Body of pancreas (tissue), 4 donors: ENCODE results near the gene GEMIN5. TPM values are rescaled to one million over a fixed set of nuclear protein-coding genes. Genes with fewer than 3 reads are reported as not detected.

ENCODE experiments used
- ATAC-seq: fragments of 150-250 bp; one replicate; pipeline ENCODE4 v1.9.1; 2016
- DNase-seq, 4 donors: peaks; one replicate each; pipeline ENCODE4 v3.0.0-alpha.2; 2019
- H3K27ac ChIP-seq, 4 donors: fragments of 200-600 bp; sonication (generic); 1 replicate in 3 of 4; 2 replicates in 1 of 4; pipeline versions ENCODE4 v1.5.1 to v1.6.1; 2016 to 2019; ENCODE audit warnings: mild to moderate bottlenecking in 1 of 4, mixed read lengths in 1 of 4, moderate library complexity in 1 of 4
- H3K27me3 ChIP-seq, 2 donors: fragments of 200-600 bp; sonication (generic); one replicate each; pipeline ENCODE4 v1.6.0; 2016; ENCODE audit warnings: mild to moderate bottlenecking in 1 of 2
- H3K36me3 ChIP-seq, 2 donors: fragments of 200-600 bp; sonication (generic); replicated peaks in 1 of 2; 2 replicates each; pipeline ENCODE4 v1.5.1; 2016; ENCODE audit warnings: low read depth in 2 of 2; ENCODE audit not compliant: insufficient read depth in 1 of 2
- H3K4me1 ChIP-seq: fragments of 200-600 bp; sonication (generic); one replicate; pipeline ENCODE4 v1.6.0; 2016
- H3K4me3 ChIP-seq, 2 donors: fragments of 200-600 bp; sonication (generic); 1 replicate in 1 of 2; 2 replicates in 1 of 2; pipeline ENCODE4 v1.5.1; 2016 to 2019
- H3K9me3 ChIP-seq, 3 donors: fragments of 200-600 bp; sonication (generic); 1 replicate in 2 of 3; 2 replicates in 1 of 3; pipeline ENCODE4 v1.5.1; 2016
- CTCF ChIP-seq, 7 experiments: fragments of 450-650 bp in 4 of 7; fragments of 200-600 bp in 3 of 7; sonication (generic) in 3 of 7; IDR thresholded peaks; one replicate each; pipeline ENCODE4 v1.5.1; 2016 to 2019; ENCODE audit warnings: antibody characterized with exemption in 7 of 7
- POLR2A ChIP-seq, 3 donors: fragments of 450-650 bp; IDR thresholded peaks; one replicate each; pipeline ENCODE4 v1.6.1; 2016; ENCODE audit warnings: antibody characterized with exemption in 3 of 3, mild to moderate bottlenecking in 2 of 3
- WGBS, 2 donors: methylation state at CpG; one replicate each; pipeline ENCODE4 v1.1.5; 2017; 5-methylcytosine and 5-hydroxymethylcytosine counted together
- intact Hi-C: fragments of 100-400 bp; cut with DNase I; formaldehyde crosslinking; loops from one replicate; pipeline ENCODE4 v1.15.1; 2023
- total RNA-seq, 2 donors: library from RNA; depleted of rRNA; stranded (reverse); fragments of >200 nt; gene quantifications; one replicate each; pipeline ENCODE4 v1.1.0, GENCODE V29; 2016

The GEMIN5 gene
- total RNA-seq, 2 donors from 2014 or later = 5.7 to 8.2 TPM

GRCh38 chr5:154861946-154862345 is 76.1 kb downstream of the GEMIN5 start:
- intact Hi-C loops = no loop called here
- no peaks in the 10 kb centered on the region for H3K36me3 ChIP-seq

GRCh38 chr5:154860765-154861164 is 77.2 kb downstream of the GEMIN5 start:
- DNase-seq (no peak), ATAC-seq (no peak)
- TF ChIP-seq CTCF (IDR thresholded peaks at IDR 0.05) = no peak
- TF ChIP-seq POLR2A (IDR thresholded peaks at IDR 0.05) = no peak
- Histone ChIP-seq H3K36me3 (no peaks in the 10 kb centered on the region), H3K27ac (peak overlapping the region in 2 of 4 donors; percentile 95 to 99), H3K9me3 (no peaks in the 10 kb centered on the region), H3K4me3 (no peak overlapping the region), H3K27me3 (no peaks in the 10 kb centered on the region), H3K4me1 (peaks cover 42% of the 10 kb centered on the region)
- 44 to 64% methylated on average over 4 of the region's 4 CpGs for WGBS, 2 donors
- intact Hi-C loops = no loop called here

More at GRCh38 chr5:154861946-154862345, 76.1 kb downstream of the GEMIN5 start:
- H3K27ac ChIP-seq = no peak overlapping the region
- DNase-seq (no peak), ATAC-seq (no peak)
- TF ChIP-seq CTCF (IDR thresholded peaks at IDR 0.05) (no peak), POLR2A (IDR thresholded peaks at IDR 0.05) (no peak)
- no peaks in the 10 kb centered on the region for H3K27me3 ChIP-seq
- H3K4me3 ChIP-seq = no peak overlapping the region
- peaks cover 41% of the 10 kb centered on the region for H3K4me1 ChIP-seq
- WGBS, 2 donors = 62 to 67% methylated on average over 8 of the region's 8 CpGs
- no peaks in the 10 kb centered on the region for H3K9me3 ChIP-seq

- Histone ChIP-seq H3K27ac (peak overlapping the region in 3 of 4 donors; percentile 95 to 100 (median 99)), H3K27me3 (no peaks in the 10 kb centered on the region), H3K4me1 (peaks cover 40% of the 10 kb centered on the region), H3K9me3 (no peaks in the 10 kb centered on the region), H3K4me3 (no peak overlapping the region), H3K36me3 (no peaks in the 10 kb centered on the region)
- 40 to 47% methylated on average over 5 of the region's 5 CpGs for WGBS, 2 donors
- peak in 2 of 4 donors; percentile 12 to 35 for DNase-seq
- TF ChIP-seq CTCF (IDR thresholded peaks at IDR 0.05) (no peak), POLR2A (IDR thresholded peaks at IDR 0.05) (no peak)
- ATAC-seq = no peak
- intact Hi-C loops = no loop called here
Observed at GRCh38 chr5:154860123-154860522, 77.9 kb downstream of the GEMIN5 start.

GRCh38 chr5:154858972-154859871 is 78.8 kb downstream of the GEMIN5 start:
- intact Hi-C loops = no loop called here

More at GRCh38 chr5:154858972-154859871, 78.8 kb downstream of the GEMIN5 start:
- Histone ChIP-seq H3K4me1 (peaks cover 40% of the 10 kb centered on the region), H3K36me3 (no peaks in the 10 kb centered on the region), H3K27me3 (no peaks in the 10 kb centered on the region), H3K4me3 (peak overlapping the region; percentile 65 to 91), H3K27ac (peak overlapping the region; percentile 95 to 100 (median 99)), H3K9me3 (no peaks in the 10 kb centered on the region)
- ATAC-seq = no peak
- DNase-seq = no peak
- no peak for TF ChIP-seq POLR2A (IDR thresholded peaks at IDR 0.05)
- TF ChIP-seq CTCF (IDR thresholded peaks at IDR 0.05) = no peak
- WGBS, 2 donors = 1% methylated on average over 26 of the region's 26 CpGs
